Measurements from ENCODE around the gene PKNOX2.

Gene PKNOX2

GRCh38 chr11:125370561-125371389, 206.2 kb downstream of the PKNOX2 start:
- H3K27ac Mint-ChIP-seq: no peak overlapping the region
- CTCF ChIA-PET: no interaction called here

GRCh38 chr11:125371431-125371935, 206.9 kb downstream of the PKNOX2 start:
- Mint-ChIP-seq H3K4me1 (no peaks in the 10 kb centered on the region), H3K27me3 (peaks cover 67% of the 10 kb centered on the region), H3K9me3 (no peaks in the 10 kb centered on the region), H3K4me3 (no peak overlapping the region), H3K27ac (no peak overlapping the region), H3K36me3 (no peaks in the 10 kb centered on the region)
- no peak for DNase-seq
- CTCF ChIA-PET: no interaction called here

More at GRCh38 chr11:125370561-125371389, 206.2 kb downstream of the PKNOX2 start:
- DNase-seq: no peak
- Mint-ChIP-seq H3K9me3 (no peaks in the 10 kb centered on the region), H3K36me3 (no peaks in the 10 kb centered on the region), H3K4me1 (no peaks in the 10 kb centered on the region), H3K27me3 (peaks cover 61% of the 10 kb centered on the region), H3K4me3 (no peak overlapping the region)

- Mint-ChIP-seq H3K36me3 (no peaks in the 10 kb centered on the region), H3K4me1 (no peaks in the 10 kb centered on the region)
Measured at GRCh38 chr11:125372088-125372487, 207.5 kb downstream of the PKNOX2 start.

GRCh38 chr11:125372911-125373310, 208.4 kb downstream of the PKNOX2 start:
- H3K27me3 Mint-ChIP-seq: peaks cover 67% of the 10 kb centered on the region
- H3K4me1 Mint-ChIP-seq: no peaks in the 10 kb centered on the region
- CTCF ChIA-PET: interaction anchor here (1.0 to 1.6 kb wide), 2 partner anchors 27 to 30 kb away, joined by 4 read pairs; no protein-coding TSS in a partner anchor
- DNase-seq: no peak
- H3K9me3 Mint-ChIP-seq: no peaks in the 10 kb centered on the region
- no peak overlapping the region for H3K4me3 Mint-ChIP-seq
- no peaks in the 10 kb centered on the region for H3K36me3 Mint-ChIP-seq
- no peak overlapping the region for H3K27ac Mint-ChIP-seq

More at GRCh38 chr11:125372088-125372487, 207.5 kb downstream of the PKNOX2 start:
- no peak for DNase-seq
- Mint-ChIP-seq H3K4me3 (no peak overlapping the region), H3K27ac (no peak overlapping the region), H3K27me3 (peaks cover 68% of the 10 kb centered on the region), H3K9me3 (no peaks in the 10 kb centered on the region)
- CTCF ChIA-PET: no interaction called here

GRCh38 chr11:125373426-125374391, 209.2 kb downstream of the PKNOX2 start:
- CTCF ChIA-PET: interaction anchor here (0.7 to 1.6 kb wide), 3 partner anchors 16 to 30 kb away, joined by 3 to 4 read pairs (median 4); no protein-coding TSS in a partner anchor
- Mint-ChIP-seq H3K4me1 (no peaks in the 10 kb centered on the region), H3K9me3 (no peaks in the 10 kb centered on the region), H3K27me3 (peaks cover 64% of the 10 kb centered on the region), H3K36me3 (no peaks in the 10 kb centered on the region), H3K27ac (no peak overlapping the region), H3K4me3 (no peak overlapping the region)
- no peak for DNase-seq

GRCh38 chr11:125374398-125374797, 209.8 kb downstream of the PKNOX2 start:
- Mint-ChIP-seq H3K27me3 (peaks cover 62% of the 10 kb centered on the region), H3K36me3 (no peaks in the 10 kb centered on the region), H3K9me3 (no peaks in the 10 kb centered on the region), H3K4me1 (no peaks in the 10 kb centered on the region), H3K27ac (no peak overlapping the region), H3K4me3 (no peak overlapping the region)
- no peak for DNase-seq
- CTCF ChIA-PET: interaction anchor here (1.6 kb wide), 1 partner anchor 29 kb away, joined by 4 read pairs; no protein-coding TSS in a partner anchor

GRCh38 chr11:125375146-125375545, 210.6 kb downstream of the PKNOX2 start:
- no peaks in the 10 kb centered on the region for H3K4me1 Mint-ChIP-seq
- H3K27me3 Mint-ChIP-seq: peaks cover 54% of the 10 kb centered on the region
- H3K36me3 Mint-ChIP-seq: no peaks in the 10 kb centered on the region
- no peak for DNase-seq
- H3K4me3 Mint-ChIP-seq: no peak overlapping the region
- H3K9me3 Mint-ChIP-seq: no peaks in the 10 kb centered on the region
- CTCF ChIA-PET: no interaction called here
- H3K27ac Mint-ChIP-seq: no peak overlapping the region

GRCh38 chr11:125376117-125376516, 211.6 kb downstream of the PKNOX2 start:
- Mint-ChIP-seq H3K4me3 (no peak overlapping the region), H3K9me3 (no peaks in the 10 kb centered on the region), H3K4me1 (no peaks in the 10 kb centered on the region), H3K27me3 (peaks cover 49% of the 10 kb centered on the region), H3K27ac (no peak overlapping the region), H3K36me3 (no peaks in the 10 kb centered on the region)
- DNase-seq: no peak
- CTCF ChIA-PET: no interaction called here

GRCh38 chr11:125376856-125377255, 212.3 kb downstream of the PKNOX2 start:
- H3K27me3 Mint-ChIP-seq: peaks cover 48% of the 10 kb centered on the region
- no peak overlapping the region for H3K4me3 Mint-ChIP-seq
- CTCF ChIA-PET: no interaction called here
- H3K36me3 Mint-ChIP-seq: no peaks in the 10 kb centered on the region
- no peaks in the 10 kb centered on the region for H3K4me1 Mint-ChIP-seq
- no peak for DNase-seq
- no peak overlapping the region for H3K27ac Mint-ChIP-seq
- no peaks in the 10 kb centered on the region for H3K9me3 Mint-ChIP-seq

GRCh38 chr11:125378083-125378482, 213.5 kb downstream of the PKNOX2 start:
- no peak overlapping the region for H3K27ac Mint-ChIP-seq
- H3K36me3 Mint-ChIP-seq: no peaks in the 10 kb centered on the region
- peaks cover 40% of the 10 kb centered on the region for H3K27me3 Mint-ChIP-seq
- CTCF ChIA-PET: no interaction called here
- DNase-seq: no peak
- no peak overlapping the region for H3K4me3 Mint-ChIP-seq
- H3K4me1 Mint-ChIP-seq: no peaks in the 10 kb centered on the region
- no peaks in the 10 kb centered on the region for H3K9me3 Mint-ChIP-seq

GRCh38 chr11:125378571-125378970, 214.0 kb downstream of the PKNOX2 start:
- no peak overlapping the region for H3K27ac Mint-ChIP-seq
- CTCF ChIA-PET: no interaction called here
- no peaks in the 10 kb centered on the region for H3K9me3 Mint-ChIP-seq
- peaks cover 37% of the 10 kb centered on the region for H3K27me3 Mint-ChIP-seq
- H3K4me3 Mint-ChIP-seq: no peak overlapping the region
- no peaks in the 10 kb centered on the region for H3K36me3 Mint-ChIP-seq
- no peaks in the 10 kb centered on the region for H3K4me1 Mint-ChIP-seq
- no peak for DNase-seq

- peaks cover 27% of the 10 kb centered on the region for H3K27me3 Mint-ChIP-seq
- H3K4me3 Mint-ChIP-seq: no peak overlapping the region
- CTCF ChIA-PET: no interaction called here
Measured at GRCh38 chr11:125379565-125379964, 215.0 kb downstream of the PKNOX2 start.

GRCh38 chr11:125379981-125380380, 215.4 kb downstream of the PKNOX2 start:
- Mint-ChIP-seq H3K4me3 (no peak overlapping the region), H3K36me3 (no peaks in the 10 kb centered on the region), H3K4me1 (no peaks in the 10 kb centered on the region), H3K27me3 (peaks cover 26% of the 10 kb centered on the region), H3K9me3 (no peaks in the 10 kb centered on the region), H3K27ac (no peak overlapping the region)
- DNase-seq: no peak
- CTCF ChIA-PET: no interaction called here

More at GRCh38 chr11:125379565-125379964, 215.0 kb downstream of the PKNOX2 start:
- Mint-ChIP-seq H3K27ac (no peak overlapping the region), H3K9me3 (no peaks in the 10 kb centered on the region), H3K36me3 (no peaks in the 10 kb centered on the region), H3K4me1 (no peaks in the 10 kb centered on the region)
- DNase-seq: no peak

- Mint-ChIP-seq H3K4me1 (no peaks in the 10 kb centered on the region), H3K36me3 (no peaks in the 10 kb centered on the region), H3K27me3 (peaks cover 26% of the 10 kb centered on the region), H3K9me3 (no peaks in the 10 kb centered on the region), H3K4me3 (no peak overlapping the region), H3K27ac (no peak overlapping the region)
- CTCF ChIA-PET: no interaction called here
- no peak for DNase-seq
Measured at GRCh38 chr11:125380756-125381445, 216.3 kb downstream of the PKNOX2 start.
